OCI-LY7 (cell line): ENCODE measurements around the gene ELL3. TPM values are rescaled to one million over a fixed set of nuclear protein-coding genes. Genes with fewer than 3 reads are reported as not detected.

ENCODE experiments used
- BruUV-seq: library from RNA; stranded (reverse); fragments of 400-500 nt; replicated peaks from 2 replicates; lab custom pipeline; 2021; lab: Mats Ljungman, UMichigan
- CTCF ChIA-PET: fragments of 300-600 bp; sonication (Branson Sonifier 250); formaldehyde crosslinking; loops from one replicate; lab custom pipeline; 2022; ENCODE audit warnings: antibody characterized with exemption; ENCODE audit not compliant: unreplicated experiment; lab: Charles Lee
- POLR2A ChIA-PET: fragments of 300-600 bp; sonication (Branson Sonifier 250); formaldehyde crosslinking; loops from one replicate; lab custom pipeline; 2022; ENCODE audit warnings: antibody characterized with exemption; lab: Charles Lee
- DNase-seq: peaks from one replicate; pipeline ENCODE4 v3.0.0-alpha.2; 2015; ENCODE audit warnings: low spot score
- H2AFZ ChIP-seq: fragments of 200-600 bp; sonication (generic), shearing (Covaris generic); 2 replicates; pipeline ENCODE4 v1.6.1; 2014; ENCODE audit warnings: mild to moderate bottlenecking, antibody characterized with exemption, low read length, moderate library complexity
- H3K27ac ChIP-seq: fragments of 200-600 bp; sonication (generic); 2 replicates; pipeline ENCODE4 v1.5.1; 2014; ENCODE audit warnings: mixed run types, low read depth, mild to moderate bottlenecking, moderate library complexity, low read length, inconsistent platforms; ENCODE audit not compliant: poor library complexity, severe bottlenecking
- H3K36me3 ChIP-seq: fragments of 200-600 bp; sonication (generic); 2 replicates; pipeline ENCODE4 v1.6.1; 2014; ENCODE audit warnings: mild to moderate bottlenecking, antibody characterized with exemption, low read length, moderate library complexity, mixed read lengths; ENCODE audit not compliant: insufficient read depth
- H3K4me1 ChIP-seq: fragments of 200-600 bp; sonication (generic); 2 replicates; pipeline ENCODE4 v1.5.1; 2014; ENCODE audit warnings: mild to moderate bottlenecking, low read length; ENCODE audit not compliant: insufficient read depth, poor library complexity, severe bottlenecking
- H3K4me2 ChIP-seq: fragments of 200-600 bp; sonication (generic); 2 replicates; pipeline ENCODE4 v1.6.1; 2014; ENCODE audit warnings: mild to moderate bottlenecking, low read length
- H3K4me3 ChIP-seq: fragments of 200-600 bp; sonication (generic); 2 replicates; pipeline ENCODE4 v1.5.1; 2014; ENCODE audit warnings: mild to moderate bottlenecking, low read depth, low read length; ENCODE audit not compliant: poor library complexity, severe bottlenecking
- H3K79me2 ChIP-seq: fragments of 200-600 bp; sonication (generic); 2 replicates; pipeline ENCODE4 v1.6.1; 2016; ENCODE audit warnings: low read depth, mild to moderate bottlenecking, low read length, moderate library complexity, mixed read lengths; ENCODE audit not compliant: insufficient read depth
- H3K9me2 ChIP-seq: fragments of 200-600 bp; sonication (generic); 2 replicates; pipeline ENCODE4 v1.6.1; 2016; ENCODE audit warnings: mild to moderate bottlenecking, low read length, mixed read lengths; ENCODE audit not compliant: insufficient read depth
- H3K9me3 ChIP-seq: fragments of 200-600 bp; sonication (generic); 2 replicates; pipeline ENCODE4 v1.6.1; 2014; ENCODE audit warnings: mild to moderate bottlenecking, mixed run types, low read length, mixed read lengths
- H4K20me1 ChIP-seq: fragments of 200-600 bp; sonication (generic); 2 replicates; pipeline ENCODE4 v1.6.1; 2014; ENCODE audit warnings: mild to moderate bottlenecking, antibody characterized with exemption, low read length, moderate library complexity, mixed read lengths; ENCODE audit not compliant: insufficient read depth
- EZH2phosphoT487 ChIP-seq: fragments of 200-600 bp; sonication (generic); IDR thresholded peaks from 2 replicates; pipeline ENCODE4 v1.6.1; 2018; ENCODE audit warnings: low read depth, borderline replicate concordance, mild to moderate bottlenecking, mixed run types, antibody characterized with exemption, low read length, moderate library complexity, mixed read lengths
- intact Hi-C: fragments of 100-400 bp; cut with micrococcal nuclease; formaldehyde crosslinking; loops from one replicate; pipeline ENCODE4 v1.10.0; 2022; ENCODE audit not compliant: unreplicated experiment
- total RNA-seq, 2 experiments: library from RNA; depleted of rRNA in 1 of 2; stranded (reverse); fragments of >200 nt in 1 of 2; shearing (Covaris generic) in 1 of 2; gene quantifications; 2 replicates each; pipeline ENCODE4 v1.2.3, GENCODE V29; 2014 to 2022
- TF ChIP-seq, protein P1 (sequence below): fragments of 200-600 bp; sonication (generic); conservative IDR thresholded peaks from 2 replicates; pipeline ENCODE4 v1.5.1; 2014; ENCODE audit warnings: mild to moderate bottlenecking, antibody characterized with exemption, low read length, moderate library complexity, mixed read lengths

Gene ELL3
- total RNA-seq, 2 experiments from 2014 or later, result 134 to 296 TPM

DNA sequence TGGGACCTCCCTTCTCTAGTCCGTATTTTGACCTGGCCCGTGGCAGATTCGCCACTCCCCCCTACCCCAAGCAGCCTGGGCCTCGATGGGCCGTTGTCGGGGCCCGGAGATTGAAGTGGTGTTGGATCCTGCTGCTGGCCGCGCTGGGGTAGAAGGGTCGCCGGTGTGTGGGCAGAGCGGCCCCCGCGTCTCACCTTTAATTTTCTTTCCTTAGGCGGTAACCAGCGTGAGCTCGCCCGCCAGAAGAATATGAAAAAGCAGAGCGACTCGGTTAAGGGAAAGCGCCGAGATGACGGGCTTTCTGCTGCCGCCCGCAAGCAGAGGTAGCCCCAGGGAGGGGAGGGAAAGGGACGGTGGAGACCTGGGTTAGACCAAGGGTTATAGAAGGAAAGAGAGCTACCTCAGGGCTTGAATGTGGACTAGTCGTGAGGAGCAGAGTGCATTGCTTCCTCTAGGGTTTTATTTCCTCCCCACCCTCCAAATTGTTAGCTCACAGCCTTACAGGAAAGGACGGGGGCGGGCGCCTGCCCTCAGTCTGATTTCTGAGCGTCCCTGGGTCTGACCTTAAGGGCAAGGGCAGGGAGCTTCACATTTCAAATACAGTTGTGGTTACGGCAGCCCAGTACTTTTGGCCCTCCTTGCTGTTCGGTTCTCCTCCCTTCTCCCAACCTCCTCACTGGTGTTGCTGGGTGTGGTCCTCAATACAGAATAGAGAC is 16.2 kb upstream of the ELL3 start:
- Histone ChIP-seq H3K79me2 (peaks cover 32% of the 10 kb centered on the region), H3K4me2 (peak overlapping the region; percentile 97), H3K9me2 (no peaks in the 10 kb centered on the region), H3K27ac (peak overlapping the region; percentile 97), H4K20me1 (peaks cover 17% of the 10 kb centered on the region), H2AFZ (no peak overlapping the region), H3K36me3 (peaks cover 54% of the 10 kb centered on the region), H3K4me3 (peak overlapping the region; percentile 97), H3K4me1 (peaks cover 87% of the 10 kb centered on the region), H3K9me3 (no peaks in the 10 kb centered on the region)
- DNase-seq, result peak; percentile 60
- POLR2A ChIA-PET, result interaction anchor here (0.6 to 6.1 kb wide), 6 partner anchors 9 to 175 kb away, joined by 3 to 47 read pairs (median 7); partner anchors contain the start of genes ELL3, MFAP1 and WDR76
- CTCF ChIA-PET, result no interaction called here
- no peak for TF ChIP-seq EZH2phosphoT487
- TF ChIP-seq, protein P1, sequence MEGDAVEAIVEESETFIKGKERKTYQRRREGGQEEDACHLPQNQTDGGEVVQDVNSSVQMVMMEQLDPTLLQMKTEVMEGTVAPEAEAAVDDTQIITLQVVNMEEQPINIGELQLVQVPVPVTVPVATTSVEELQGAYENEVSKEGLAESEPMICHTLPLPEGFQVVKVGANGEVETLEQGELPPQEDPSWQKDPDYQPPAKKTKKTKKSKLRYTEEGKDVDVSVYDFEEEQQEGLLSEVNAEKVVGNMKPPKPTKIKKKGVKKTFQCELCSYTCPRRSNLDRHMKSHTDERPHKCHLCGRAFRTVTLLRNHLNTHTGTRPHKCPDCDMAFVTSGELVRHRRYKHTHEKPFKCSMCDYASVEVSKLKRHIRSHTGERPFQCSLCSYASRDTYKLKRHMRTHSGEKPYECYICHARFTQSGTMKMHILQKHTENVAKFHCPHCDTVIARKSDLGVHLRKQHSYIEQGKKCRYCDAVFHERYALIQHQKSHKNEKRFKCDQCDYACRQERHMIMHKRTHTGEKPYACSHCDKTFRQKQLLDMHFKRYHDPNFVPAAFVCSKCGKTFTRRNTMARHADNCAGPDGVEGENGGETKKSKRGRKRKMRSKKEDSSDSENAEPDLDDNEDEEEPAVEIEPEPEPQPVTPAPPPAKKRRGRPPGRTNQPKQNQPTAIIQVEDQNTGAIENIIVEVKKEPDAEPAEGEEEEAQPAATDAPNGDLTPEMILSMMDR, result no peak
- no TSS peak for BruUV-seq
- intact Hi-C loops, result loop anchor here (1.0 kb wide), 1 partner anchor 16 kb away; no protein-coding TSS in a partner anchor

DNA sequence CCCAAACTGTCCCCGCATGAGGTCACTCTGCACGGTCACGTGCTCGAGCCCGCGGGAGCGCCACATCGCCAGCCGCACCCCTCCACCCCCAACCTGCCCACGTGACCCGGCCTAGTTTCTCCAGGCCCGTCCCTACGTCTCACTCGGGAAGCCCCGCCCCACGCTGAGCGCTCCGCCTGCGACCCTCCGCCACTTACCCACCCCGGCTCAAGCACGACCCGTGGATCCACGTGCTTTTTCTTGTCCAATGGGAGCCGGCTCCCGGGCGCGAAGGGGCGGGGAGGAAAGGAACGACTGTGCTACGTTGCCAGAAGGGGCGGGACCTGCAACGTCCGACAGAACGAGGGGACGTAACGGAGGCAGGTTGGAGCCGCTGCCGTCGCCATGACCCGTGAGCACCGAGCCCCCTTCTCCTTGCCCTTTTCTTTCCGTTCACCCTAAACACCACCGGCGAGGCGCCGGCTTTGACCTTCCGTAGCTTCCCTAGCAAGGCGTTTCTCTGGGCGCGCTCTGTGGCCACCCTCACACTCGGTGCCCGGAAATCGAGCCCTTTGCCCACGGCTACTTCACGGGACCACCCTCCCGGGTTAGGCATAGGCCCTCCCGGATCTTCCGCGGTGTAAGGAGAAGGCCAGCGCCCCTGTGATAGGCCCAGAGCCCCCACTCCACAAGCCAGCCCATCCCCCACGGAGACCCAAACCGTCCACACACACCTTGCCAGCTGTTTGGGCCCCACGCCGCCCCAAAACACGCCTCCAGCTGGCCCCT is 15.4 kb upstream of the ELL3 start, which contains the start of gene SERF2:
Gene SERF2 (plus strand): TSS at position 328 of the 768 bp plus-strand sequence. CDS start 57 bp downstream, at position 385.
- CTCF ChIA-PET, result no interaction called here
- peaks cover 87% of the 10 kb centered on the region for H3K4me1 ChIP-seq

More for the DNA sequence above, 15.4 kb upstream of the ELL3 start, which contains the start of gene SERF2:
- H3K9me2 ChIP-seq, result no peaks in the 10 kb centered on the region
- H2AFZ ChIP-seq, result peak within 1 kb of the TSS; percentile 53; the same call in 1 of the 2 replicates
- H3K79me2 ChIP-seq, result peaks cover 32% of the 10 kb centered on the region
- POLR2A ChIA-PET, result interaction anchor here (0.7 to 6.5 kb wide), 8 partner anchors 8 to 40 kb away, joined by 3 to 98 read pairs (median 7); partner anchors contain the start of genes ELL3, HYPK, MFAP1 and SERINC4
- TSS peak; percentile 66 for BruUV-seq
- peak within 1 kb of the TSS; percentile 97 for H3K4me3 ChIP-seq
- H3K27ac ChIP-seq, result peak within 1 kb of the TSS; percentile 100
- peak within 1 kb of the TSS; percentile 97 for H3K4me2 ChIP-seq
- H4K20me1 ChIP-seq, result peaks cover 17% of the 10 kb centered on the region
- DNase-seq, result peak; percentile 99
- H3K9me3 ChIP-seq, result no peaks in the 10 kb centered on the region
- no peak for TF ChIP-seq EZH2phosphoT487
- TF ChIP-seq, protein P1, result no peak
- intact Hi-C loops, result loop anchor here (1.0 kb wide), 1 partner anchor 17 kb away; no protein-coding TSS in a partner anchor
- peaks cover 49% of the 10 kb centered on the region for H3K36me3 ChIP-seq
